Hepatocyte (in vitro differentiated cells): ENCODE data around the gene NFIA. TPM values are rescaled to one million over a fixed set of nuclear protein-coding genes. Genes with fewer than 3 reads are reported as not detected.

Experiments
- DNase-seq: peaks from one replicate; pipeline ENCODE4 v3.0.0-alpha.2; 2016; ENCODE audit warnings: low spot score
- H2AFZ ChIP-seq: fragments of 200-600 bp; sonication (generic); 2 replicates; pipeline ENCODE4 v1.6.0; 2016; ENCODE audit warnings: antibody characterized with exemption, mild to moderate bottlenecking
- H3K27ac ChIP-seq: fragments of 200-600 bp; sonication (generic); 2 replicates; pipeline ENCODE4 v1.5.1; 2016; ENCODE audit warnings: mild to moderate bottlenecking
- H3K27me3 ChIP-seq: fragments of 200-600 bp; sonication (generic); 2 replicates; pipeline ENCODE4 v1.6.1; 2016
- H3K36me3 ChIP-seq: fragments of 200-600 bp; sonication (generic); replicated peaks from 2 replicates; pipeline ENCODE4 v1.5.1; 2016; ENCODE audit warnings: low read depth; ENCODE audit not compliant: insufficient read depth
- H3K4me1 ChIP-seq: fragments of 200-600 bp; sonication (generic); 2 replicates; pipeline ENCODE4 v1.5.1; 2016; ENCODE audit warnings: mild to moderate bottlenecking, moderate library complexity; ENCODE audit not compliant: insufficient read depth
- H3K4me2 ChIP-seq: fragments of 200-600 bp; sonication (generic); 2 replicates; pipeline ENCODE4 v1.6.0; 2016
- H3K4me3 ChIP-seq: fragments of 200-600 bp; sonication (generic); 2 replicates; pipeline ENCODE4 v1.5.1; 2016; ENCODE audit warnings: mild to moderate bottlenecking
- H3K79me2 ChIP-seq: fragments of 200-600 bp; sonication (generic); 2 replicates; pipeline ENCODE4 v1.6.0; 2017; ENCODE audit warnings: mild to moderate bottlenecking
- H3K9me2 ChIP-seq: fragments of 200-600 bp; sonication (generic); replicated peaks from 2 replicates; pipeline ENCODE4 v1.6.0; 2017; ENCODE audit warnings: mild to moderate bottlenecking; ENCODE audit not compliant: insufficient read depth
- H3K9me3 ChIP-seq: fragments of 200-600 bp; sonication (generic); 2 replicates; pipeline ENCODE4 v1.5.1; 2016; ENCODE audit warnings: low read depth, mild to moderate bottlenecking
- H4K20me1 ChIP-seq: fragments of 200-600 bp; sonication (generic); 2 replicates; pipeline ENCODE4 v1.6.0; 2016; ENCODE audit warnings: mild to moderate bottlenecking; ENCODE audit not compliant: insufficient read depth, poor library complexity, severe bottlenecking
- CTCF ChIP-seq: fragments of 200-600 bp; sonication (generic); IDR thresholded peaks from 2 replicates; pipeline ENCODE4 v1.5.1; 2016; ENCODE audit warnings: antibody characterized with exemption, mild to moderate bottlenecking; ENCODE audit not compliant: poor library complexity
- EZH2 ChIP-seq: fragments of 200-600 bp; sonication (generic); IDR thresholded peaks from 2 replicates; pipeline ENCODE4 v1.6.1; 2016; ENCODE audit warnings: antibody characterized with exemption, mild to moderate bottlenecking, borderline replicate concordance
- EZH2phosphoT487 ChIP-seq: fragments of 200-600 bp; sonication (generic); IDR thresholded peaks from one replicate; pipeline ENCODE4 v1.6.1; 2018; ENCODE audit warnings: antibody characterized with exemption, mild to moderate bottlenecking, low read depth, moderate library complexity; ENCODE audit not compliant: unreplicated experiment, severe bottlenecking
- whole genome bisulfite sequencing: methylation state at CpG from one replicate; pipeline ENCODE4 v1.1.6; 2016; ENCODE audit warnings: low lambda C conversion rate; ENCODE audit errors: missing lambda C conversion rate; 5-methylcytosine and 5-hydroxymethylcytosine counted together
- polyA plus RNA-seq: library from polyadenylated mRNA; unstranded; fragments of >200 nt; fragmentation: Nextera tagmentation; extraction: Ambion mirVana; gene quantifications from 2 replicates; pipeline ENCODE4 v1.2.1, GENCODE V29; 2016
- total RNA-seq: library from RNA; depleted of rRNA; stranded (reverse); fragments of >200 nt; gene quantifications from 2 replicates; pipeline ENCODE4 v1.2.3, GENCODE V29; 2014

NFIA gene
- total and polyA plus RNA-seq, 2 experiments from 2014 or later: 15.1 to 18.2 TPM

DNA sequence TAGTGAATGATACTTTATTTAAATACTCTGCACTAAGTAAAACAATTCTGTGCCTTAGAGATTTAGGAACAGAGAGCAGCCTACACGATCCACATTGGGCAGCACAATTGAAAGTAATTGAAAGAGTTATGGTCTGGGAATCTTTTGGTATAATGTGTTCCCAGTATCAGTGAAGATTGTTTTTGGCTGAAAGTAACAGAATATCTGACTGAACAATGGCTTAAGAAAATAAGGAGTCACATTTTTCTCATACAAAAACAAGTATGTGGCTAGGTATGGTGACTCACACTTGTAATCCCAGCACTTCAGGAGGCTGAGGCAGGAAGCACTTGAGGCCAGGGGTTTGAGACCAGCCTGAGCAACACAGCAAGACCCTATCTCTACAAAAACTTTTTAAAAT, 306.2 kb downstream of the NFIA start:
- 81% methylated on average over 1 of the region's 1 CpG for WGBS
- no peak overlapping the region for H3K27ac ChIP-seq

GRCh38 chr1:61389194-61389925, 307.0 kb downstream of the NFIA start:
- no peaks in the 10 kb centered on the region for H3K4me1 ChIP-seq
- H3K4me2 ChIP-seq: peak overlapping the region; percentile 54
- no peaks in the 10 kb centered on the region for H3K9me3 ChIP-seq
- H3K27ac ChIP-seq: peak overlapping the region; percentile 62
- H3K36me3 ChIP-seq: no peaks in the 10 kb centered on the region
- H3K27me3 ChIP-seq: no peaks in the 10 kb centered on the region
- no peak for DNase-seq
- no peaks in the 10 kb centered on the region for H3K9me2 ChIP-seq
- H4K20me1 ChIP-seq: no peaks in the 10 kb centered on the region
- no peak overlapping the region for H2AFZ ChIP-seq
- H3K79me2 ChIP-seq: no peaks in the 10 kb centered on the region
- TF ChIP-seq CTCF (no peak), EZH2 (no peak), EZH2phosphoT487 (no peak)
- no peak overlapping the region for H3K4me3 ChIP-seq
- 71% methylated on average over 3 of the region's 3 CpGs for WGBS

More for the DNA sequence above, 306.2 kb downstream of the NFIA start:
- H3K9me2 ChIP-seq: no peaks in the 10 kb centered on the region
- no peak for DNase-seq
- no peaks in the 10 kb centered on the region for H3K27me3 ChIP-seq
- no peaks in the 10 kb centered on the region for H3K36me3 ChIP-seq
- TF ChIP-seq EZH2: no peak
- no peak overlapping the region for H3K4me3 ChIP-seq
- H2AFZ ChIP-seq: no peak overlapping the region
- no peak overlapping the region for H3K4me2 ChIP-seq
- H3K79me2 ChIP-seq: no peaks in the 10 kb centered on the region
- no peaks in the 10 kb centered on the region for H4K20me1 ChIP-seq
- no peaks in the 10 kb centered on the region for H3K4me1 ChIP-seq
- H3K9me3 ChIP-seq: no peaks in the 10 kb centered on the region

DNA sequence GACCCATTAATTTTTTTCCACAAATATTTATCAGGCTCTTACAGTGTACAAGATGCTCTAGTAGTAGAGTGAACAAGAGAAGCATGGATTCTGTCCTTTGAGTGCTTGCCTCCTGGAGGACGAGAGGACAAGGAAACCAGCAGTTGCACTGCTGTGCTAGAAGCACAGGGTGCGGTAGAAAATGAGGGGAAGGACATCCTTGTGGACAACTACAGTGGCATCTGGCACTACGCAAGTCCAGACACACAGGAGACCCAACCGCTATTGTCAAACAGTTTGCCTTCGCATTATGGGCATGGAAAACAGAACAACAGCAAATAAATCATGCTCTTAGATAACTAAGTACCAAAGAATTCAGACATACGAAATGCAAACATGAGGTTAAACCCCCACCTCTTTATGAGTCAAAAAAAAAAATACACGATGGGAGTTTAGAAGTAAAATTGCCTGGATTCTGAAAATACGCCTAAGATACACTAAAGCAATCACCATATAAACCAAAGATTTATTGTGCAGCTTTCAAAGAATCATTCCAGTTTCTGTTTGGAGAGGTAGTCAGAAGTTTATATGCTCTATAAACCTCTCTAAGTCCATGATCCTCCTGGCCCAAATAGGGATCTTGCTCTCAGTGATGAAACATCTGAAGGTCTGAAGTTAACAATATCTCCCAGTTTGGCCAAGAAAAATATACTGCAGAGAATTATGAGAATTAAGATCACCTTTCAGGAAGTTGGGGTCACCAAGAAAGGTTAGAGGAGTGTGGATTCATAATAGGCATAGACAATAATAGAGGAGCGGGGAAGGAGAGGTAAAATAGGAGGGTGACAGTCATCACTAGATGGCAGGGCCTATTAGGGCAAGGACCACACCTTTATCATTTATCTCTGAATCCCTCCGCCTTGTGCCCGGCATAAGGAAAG, 307.8 kb downstream of the NFIA start:
- H3K4me1 ChIP-seq: no peaks in the 10 kb centered on the region
- no peak overlapping the region for H3K4me3 ChIP-seq
- no peak for DNase-seq
- H2AFZ ChIP-seq: no peak overlapping the region
- H4K20me1 ChIP-seq: no peaks in the 10 kb centered on the region
- no peaks in the 10 kb centered on the region for H3K9me3 ChIP-seq
- H3K27me3 ChIP-seq: no peaks in the 10 kb centered on the region
- H3K27ac ChIP-seq: peak overlapping the region; percentile 62
- TF ChIP-seq EZH2phosphoT487 (peak; percentile 36), CTCF (no peak)
- WGBS: 46% methylated on average over 11 of the region's 11 CpGs
- no peaks in the 10 kb centered on the region for H3K36me3 ChIP-seq
- peak overlapping the region; percentile 54 for H3K4me2 ChIP-seq
- H3K79me2 ChIP-seq: no peaks in the 10 kb centered on the region
- no peaks in the 10 kb centered on the region for H3K9me2 ChIP-seq

- Histone ChIP-seq H4K20me1 (no peaks in the 10 kb centered on the region), H3K4me2 (no peak overlapping the region), H3K27me3 (no peaks in the 10 kb centered on the region), H3K4me1 (no peaks in the 10 kb centered on the region), H2AFZ (no peak overlapping the region), H3K27ac (no peak overlapping the region), H3K9me2 (no peaks in the 10 kb centered on the region), H3K79me2 (no peaks in the 10 kb centered on the region), H3K9me3 (no peaks in the 10 kb centered on the region), H3K36me3 (no peaks in the 10 kb centered on the region), H3K4me3 (no peak overlapping the region)
- WGBS: 58% methylated on average over 4 of the region's 4 CpGs
- TF ChIP-seq EZH2phosphoT487 (no peak), EZH2 (no peak), CTCF (no peak)
- DNase-seq: no peak
These were observed 309.4 kb downstream of the NFIA start for GRCh38 chr1:61391730-61392129.
